COLO829 (cell line): ENCODE data around the gene IL31.
"Not testable (repeated sequence)": the region's sequence is repeated elsewhere in the genome, so short reads cannot be mapped to it uniquely, and the experiment has no call there.

Experiments used
- DNase-seq: peaks from one replicate; pipeline ENCODE4 v3.0.0; 2012; ENCODE audit warnings: low spot score

The IL31 gene

GRCh38 chr12:122174155-122174845, at the start of gene IL31:
Gene IL31, minus strand, starts transcription at chr12:122174221. Its CDS starts 49 bp downstream, at chr12:122174172.
- DNase-seq = no peak

DNA sequence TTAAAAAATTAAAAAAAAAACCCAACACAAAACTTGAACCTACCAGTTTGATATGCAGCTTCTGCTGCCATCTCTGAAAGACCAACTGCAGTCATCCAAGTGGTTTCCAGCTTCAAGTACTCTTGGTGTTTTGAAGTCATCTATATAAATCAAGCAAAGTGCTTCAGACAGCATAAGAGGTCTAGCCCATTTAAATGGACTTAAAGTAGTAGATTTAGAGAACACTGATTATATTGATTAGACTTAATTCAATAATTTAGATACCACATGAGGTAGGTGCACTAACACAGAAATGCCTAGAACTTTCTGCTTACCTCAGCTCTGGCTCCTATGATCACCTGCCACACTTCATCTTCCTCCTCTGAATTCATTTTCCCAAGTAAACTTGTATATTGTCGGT, 42.4 kb upstream of the IL31 start:
- DNase-seq = no peak

GRCh38 chr12:122215771-122216170, 41.8 kb upstream of the IL31 start:
- no peak for DNase-seq

GRCh38 chr12:122208073-122208820, 34.2 kb upstream of the IL31 start:
- no peak for DNase-seq

GRCh38 chr12:122207391-122207790, 33.4 kb upstream of the IL31 start:
- DNase-seq = no peak

DNA sequence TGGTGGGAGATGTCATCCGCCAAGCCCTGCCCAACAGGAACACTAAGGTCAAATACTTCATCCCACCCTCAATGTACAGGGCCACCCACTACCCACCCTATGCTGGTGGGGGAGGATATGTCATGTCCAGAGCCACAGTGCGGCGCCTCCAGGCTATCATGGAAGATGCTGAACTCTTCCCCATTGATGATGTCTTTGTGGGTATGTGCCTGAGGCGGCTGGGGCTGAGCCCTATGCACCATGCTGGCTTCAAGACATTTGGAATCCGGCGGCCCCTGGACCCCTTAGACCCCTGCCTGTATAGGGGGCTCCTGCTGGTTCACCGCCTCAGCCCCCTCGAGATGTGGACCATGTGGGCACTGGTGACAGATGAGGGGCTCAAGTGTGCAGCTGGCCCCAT, 33.0 kb upstream of the IL31 start:
- no peak for DNase-seq

DNA sequence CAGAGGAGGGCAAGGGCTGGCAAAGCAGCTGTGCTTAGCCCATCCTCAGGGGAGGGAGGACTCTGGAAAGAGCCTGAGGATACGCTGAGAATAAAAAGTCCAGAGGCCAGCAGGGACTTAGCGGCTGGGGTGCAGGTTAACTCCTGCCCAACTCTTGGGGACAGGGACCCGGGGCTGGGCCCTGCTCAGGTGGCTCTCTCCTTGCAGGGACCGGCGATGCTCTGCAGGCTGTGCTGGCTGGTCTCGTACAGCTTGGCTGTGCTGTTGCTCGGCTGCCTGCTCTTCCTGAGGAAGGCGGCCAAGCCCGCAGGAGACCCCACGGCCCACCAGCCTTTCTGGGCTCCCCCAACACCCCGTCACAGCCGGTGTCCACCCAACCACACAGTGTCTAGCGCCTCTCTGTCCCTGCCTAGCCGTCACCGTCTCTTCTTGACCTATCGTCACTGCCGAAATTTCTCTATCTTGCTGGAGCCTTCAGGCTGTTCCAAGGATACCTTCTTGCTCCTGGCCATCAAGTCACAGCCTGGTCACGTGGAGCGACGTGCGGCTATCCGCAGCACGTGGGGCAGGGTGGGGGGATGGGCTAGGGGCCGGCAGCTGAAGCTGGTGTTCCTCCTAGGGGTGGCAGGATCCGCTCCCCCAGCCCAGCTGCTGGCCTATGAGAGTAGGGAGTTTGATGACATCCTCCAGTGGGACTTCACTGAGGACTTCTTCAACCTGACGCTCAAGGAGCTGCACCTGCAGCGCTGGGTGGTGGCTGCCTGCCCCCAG, 32.3 kb upstream of the IL31 start:
- no peak for DNase-seq

DNA sequence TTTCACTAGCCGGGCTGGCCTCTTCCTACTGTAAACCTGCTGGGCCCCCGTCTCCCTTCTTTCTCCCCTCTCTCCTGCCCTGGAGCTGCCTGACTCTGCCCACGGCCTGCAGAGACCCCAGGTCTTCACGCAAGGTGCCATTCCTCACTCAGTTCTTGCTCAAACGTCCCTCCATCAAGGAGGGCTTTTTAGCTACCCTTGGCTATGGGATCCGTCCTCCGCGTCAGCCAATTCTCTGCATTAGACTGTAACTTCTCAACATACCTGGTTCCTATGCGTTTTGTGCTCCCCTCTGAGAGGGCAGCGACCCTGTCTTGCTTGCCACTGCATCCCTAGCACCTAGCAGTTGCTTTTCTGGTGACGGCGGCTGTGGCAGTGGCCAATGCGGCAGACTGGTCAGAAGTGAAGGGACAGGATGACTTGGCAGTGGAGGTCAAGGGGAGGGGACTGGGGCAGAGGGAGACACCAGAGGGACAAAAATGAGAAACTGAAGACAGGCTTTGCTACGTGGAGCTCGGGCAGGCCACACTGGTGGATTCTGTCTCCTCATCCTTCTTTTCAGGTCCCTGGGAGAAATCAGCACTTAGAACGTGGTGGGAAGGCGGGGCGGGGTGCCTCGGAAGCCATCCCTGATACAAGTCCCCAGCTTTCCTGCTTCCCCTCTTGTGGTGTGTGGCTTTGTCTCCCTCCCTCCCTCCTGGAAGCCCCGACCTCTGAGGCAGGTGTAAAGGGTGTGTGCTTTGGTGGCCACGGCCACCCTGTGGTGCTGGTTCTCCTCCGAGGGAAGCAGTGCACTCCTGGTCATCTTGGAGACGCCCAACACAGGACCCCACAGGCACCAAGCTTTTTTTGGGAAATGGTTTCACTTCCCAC, 31.3 kb upstream of the IL31 start:
- DNase-seq = no peak

GRCh38 chr12:122204167-122205052, 30.4 kb upstream of the IL31 start:
- DNase-seq = no peak

DNA sequence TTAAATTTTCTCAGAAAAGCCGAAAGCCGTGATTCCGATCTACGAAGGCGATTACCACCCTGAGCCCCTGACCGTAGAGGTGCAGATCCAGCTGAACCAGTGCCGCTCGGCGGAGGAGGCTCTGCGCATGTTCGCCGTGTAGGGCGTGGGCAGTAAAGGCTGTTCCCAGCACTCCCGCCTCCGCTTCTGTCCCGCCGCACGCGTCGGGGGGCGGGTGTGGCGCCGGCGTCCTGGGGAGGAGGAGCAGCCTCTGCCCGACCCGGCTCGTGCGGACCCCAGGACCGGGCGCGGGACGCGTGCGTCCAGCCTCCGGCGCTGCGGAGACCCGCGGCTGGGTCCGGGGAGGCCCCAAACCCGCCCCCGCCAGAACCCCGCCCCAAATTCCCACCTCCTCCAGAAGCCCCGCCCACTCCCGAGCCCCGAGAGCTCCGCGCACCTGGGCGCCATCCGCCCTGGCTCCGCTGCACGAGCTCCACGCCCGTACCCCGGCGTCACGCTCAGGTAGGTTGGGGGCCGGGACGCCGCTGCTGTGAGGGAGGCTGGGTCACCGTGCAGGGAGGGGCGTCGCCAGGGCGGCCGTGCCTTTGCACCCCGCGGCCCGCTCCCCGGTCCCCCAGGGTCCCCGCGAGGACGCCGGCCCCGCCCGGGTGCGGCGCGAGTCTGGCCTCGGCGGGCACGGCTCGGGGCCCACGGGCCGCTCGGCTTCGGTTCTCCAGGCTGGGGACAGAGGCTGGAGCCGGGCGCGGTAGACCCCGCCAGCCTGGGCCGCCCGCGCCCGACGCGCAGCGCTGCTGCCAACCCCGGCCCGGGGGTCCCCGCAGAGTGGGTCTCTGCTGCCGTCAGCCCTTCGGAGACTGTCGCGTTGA, 29.5 kb upstream of the IL31 start, which contains the start of gene B3GNT4:
TSS of gene B3GNT4 (plus strand) at position 409 of the 866 bp plus-strand sequence. CDS start 910 bp downstream, outside the sequence.
- DNase-seq = peak; percentile 36

DNA sequence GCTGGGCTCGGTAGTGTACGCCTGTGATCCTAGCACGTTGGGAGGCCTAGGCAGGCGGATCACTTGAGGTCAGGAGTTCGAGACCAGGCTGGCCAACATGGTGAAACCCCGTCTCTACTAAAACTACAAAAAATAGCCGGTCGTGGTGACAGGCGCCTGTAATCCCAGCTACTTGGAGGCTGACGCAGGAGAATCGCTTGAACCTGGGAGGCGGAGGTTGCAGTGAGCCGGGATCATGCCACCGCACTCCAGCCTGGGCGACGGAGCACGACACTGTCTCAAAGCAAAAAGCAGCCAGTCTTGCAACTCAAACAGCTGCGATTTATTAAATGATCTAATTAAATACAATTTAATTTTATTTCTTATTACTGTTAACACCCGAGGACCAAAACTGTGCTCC, 28.8 kb upstream of the IL31 start:
- not testable (repeated sequence) for DNase-seq

- no peak for DNase-seq
Measured at GRCh38 chr12:122202017-122202416, 28.0 kb upstream of the IL31 start.

GRCh38 chr12:122201381-122201780, 27.4 kb upstream of the IL31 start:
- DNase-seq = no peak

DNA sequence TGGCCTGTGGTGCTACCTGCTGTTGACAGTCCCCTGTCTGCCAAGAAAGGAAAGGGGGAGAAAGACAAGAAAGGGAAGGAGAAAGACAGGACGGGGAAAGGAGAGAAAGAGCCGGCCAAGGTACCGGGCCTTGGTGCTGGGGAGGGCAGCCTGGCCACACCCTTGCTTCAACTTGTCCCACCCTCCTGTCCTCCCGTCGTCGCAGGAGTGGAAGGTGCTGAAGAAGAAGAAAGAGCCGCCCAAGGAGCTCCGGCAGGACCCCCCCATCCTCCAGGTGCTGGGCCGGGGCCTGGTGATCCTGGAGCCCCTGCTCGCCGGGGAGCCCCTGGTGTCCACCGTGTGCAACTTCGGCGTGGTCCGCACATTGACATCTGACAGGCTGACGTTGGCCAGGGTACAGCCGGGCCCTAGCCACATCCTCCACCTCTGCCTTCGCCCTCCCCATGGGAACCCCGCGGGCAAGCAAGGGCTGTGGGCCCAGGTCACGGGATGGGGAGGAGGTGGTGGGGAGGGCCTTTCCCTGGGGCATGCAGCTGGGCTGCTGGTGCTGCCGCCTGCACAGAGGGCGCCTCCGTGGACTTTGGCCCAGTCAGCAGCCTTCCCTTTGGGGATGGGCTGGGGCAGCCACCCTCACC, 26.6 kb upstream of the IL31 start:
- no peak for DNase-seq

GRCh38 chr12:122199484-122200355, 25.7 kb upstream of the IL31 start:
- DNase-seq = no peak

DNA sequence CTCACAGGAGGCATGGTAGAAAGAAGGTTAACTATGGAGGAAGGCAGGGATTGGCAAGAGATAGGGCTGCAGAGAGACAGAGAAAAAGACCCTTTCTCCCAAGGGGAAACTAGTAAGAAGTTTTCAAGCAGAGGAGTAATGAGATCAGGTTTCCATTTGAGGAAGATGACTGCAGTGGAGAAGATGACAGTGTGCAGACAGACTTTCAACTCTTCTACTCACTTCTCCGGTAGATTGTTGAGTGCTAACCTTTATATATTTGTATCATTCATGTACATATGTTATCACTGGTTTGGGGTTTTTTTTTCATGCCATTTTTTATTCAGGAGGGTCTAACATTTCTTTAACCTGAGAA, 23.6 kb upstream of the IL31 start:
- no peak for DNase-seq

DNA sequence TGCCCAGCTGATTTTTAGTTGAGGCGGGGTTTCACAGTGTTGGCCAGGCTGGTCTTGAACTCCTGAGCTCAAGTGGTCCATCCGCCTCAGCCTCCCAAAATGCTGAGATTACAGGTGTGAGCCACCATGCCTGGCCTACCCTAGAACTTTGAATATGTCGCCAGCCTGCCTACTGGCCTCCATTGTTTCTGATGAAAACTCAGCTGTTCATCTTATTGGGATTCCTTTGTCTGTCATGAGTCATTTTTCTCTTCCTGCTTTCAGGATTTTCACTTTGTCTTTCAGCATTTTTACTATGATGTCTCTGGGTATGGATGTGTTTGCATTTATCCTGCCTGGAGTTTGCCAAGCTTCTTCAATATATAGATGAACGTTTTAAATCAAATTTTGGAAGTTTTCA, 21.4 kb upstream of the IL31 start:
- DNase-seq = no peak

DNA sequence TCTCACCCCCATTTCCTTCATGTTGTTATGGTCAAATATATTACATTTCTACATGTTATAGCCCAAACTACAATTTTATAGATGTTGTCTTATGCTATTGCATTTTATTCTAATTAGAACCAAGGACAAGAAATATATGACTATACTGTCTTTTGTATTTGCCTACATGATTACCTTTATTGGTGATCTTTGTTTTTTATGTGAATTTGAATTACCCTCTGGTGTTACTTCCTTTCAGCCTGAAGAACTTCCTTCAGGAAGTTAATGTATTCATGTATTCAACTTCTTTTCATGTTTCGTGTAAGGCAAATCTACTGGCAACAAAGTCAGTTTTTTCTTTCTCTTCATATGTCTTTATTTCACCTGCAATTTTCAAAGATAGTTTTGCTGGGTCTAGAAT, 20.8 kb upstream of the IL31 start:
- no peak for DNase-seq
